GM18873 (cell line): ENCODE results near the gene NT5C1B.
A peak's percentile ranks its signal among the peaks of the same experiment; 100 is the strongest.

Experiments used
- ATAC-seq: cut with Tn5 transposase; IDR thresholded peaks from one replicate; pipeline ENCODE4 v1.9.1; 2021; ENCODE audit warnings: mild to moderate bottlenecking, moderate library complexity, moderate number of reproducible peaks; ENCODE audit not compliant: unreplicated experiment, low FRiP score

NT5C1B gene

GRCh38 chr2:18552351-18553077 is 36.9 kb downstream of the NT5C1B start:
- no peak for ATAC-seq

- ATAC-seq: no peak
These were observed 37.7 kb downstream of the NT5C1B start for GRCh38 chr2:18551623-18552022.

GRCh38 chr2:18551169-18551568 is 38.2 kb downstream of the NT5C1B start:
- ATAC-seq: no peak

- ATAC-seq: no peak
These were observed 38.9 kb downstream of the NT5C1B start for GRCh38 chr2:18550433-18550832.

- no peak for ATAC-seq
These were observed 40.3 kb downstream of the NT5C1B start for GRCh38 chr2:18549083-18549482.

GRCh38 chr2:18548621-18549020 is 40.7 kb downstream of the NT5C1B start:
- ATAC-seq: no peak

- ATAC-seq: peak; percentile 51
These were observed 42.8 kb downstream of the NT5C1B start for GRCh38 chr2:18546567-18546966.

- ATAC-seq: no peak
These were observed 44.0 kb downstream of the NT5C1B start for GRCh38 chr2:18545384-18545783.

- no peak for ATAC-seq
These were observed 45.2 kb downstream of the NT5C1B start for GRCh38 chr2:18544171-18544570.

- ATAC-seq: no peak
These were observed 48.5 kb downstream of the NT5C1B start for GRCh38 chr2:18540872-18541271.

GRCh38 chr2:18536697-18537096 is 52.7 kb downstream of the NT5C1B start:
- ATAC-seq: no peak

GRCh38 chr2:18536100-18536499 is 53.3 kb downstream of the NT5C1B start:
- no peak for ATAC-seq

GRCh38 chr2:18531194-18531593 is 58.2 kb downstream of the NT5C1B start:
- ATAC-seq: no peak

GRCh38 chr2:18527822-18528221 is 61.5 kb downstream of the NT5C1B start:
- no peak for ATAC-seq

- ATAC-seq: no peak
These were observed 62.0 kb downstream of the NT5C1B start for GRCh38 chr2:18527326-18527725.

- ATAC-seq: no peak
These were observed 62.9 kb downstream of the NT5C1B start for GRCh38 chr2:18526429-18526828.

- ATAC-seq: no peak
These were observed 63.5 kb downstream of the NT5C1B start for GRCh38 chr2:18525852-18526251.

- ATAC-seq: no peak
These were observed 64.1 kb downstream of the NT5C1B start for GRCh38 chr2:18525236-18525635.

GRCh38 chr2:18522484-18523146 is 66.8 kb downstream of the NT5C1B start:
- no peak for ATAC-seq

GRCh38 chr2:18520451-18521425 is 68.6 kb downstream of the NT5C1B start:
- no peak for ATAC-seq

- no peak for ATAC-seq
These were observed 69.4 kb downstream of the NT5C1B start for GRCh38 chr2:18519914-18520450.
